Endothelial cell of umbilical vein (primary cell): ENCODE results near the gene WDR31. TPM values are rescaled to one million over a fixed set of nuclear protein-coding genes. Genes with fewer than 3 reads are reported as not detected.

Experiments used
- BruUV-seq: library from RNA; stranded (reverse); fragments of 400-500 nt; replicated peaks from 2 replicates; lab custom pipeline; 2021; lab: Mats Ljungman, UMichigan
- CTCF ChIA-PET: fragments of 300-600, 350-600 bp; sonication (Branson Sonifier 250); formaldehyde crosslinking; loops from one replicate; lab custom pipeline; 2021; ENCODE audit warnings: antibody characterized with exemption, inconsistent platforms; lab: Charles Lee
- POLR2A ChIA-PET: fragments of 300-600, 350-600 bp; sonication (Branson Sonifier 250); formaldehyde crosslinking; loops from one replicate; lab custom pipeline; 2021; ENCODE audit warnings: antibody characterized with exemption, inconsistent platforms; lab: Charles Lee
- DNase-seq: peaks from one replicate; pipeline ENCODE4 v3.0.0-alpha.2; 2011; ENCODE audit warnings: low read depth, low spot score
- FAIRE-seq: peaks from 2 replicates; lab custom pipeline; 2011; peaks lifted over from hg19 to GRCh38; lab: Jason Lieb, UNC
- H2AFZ ChIP-seq: 2 replicates; pipeline ENCODE4 v1.6.0; 2012; ENCODE audit warnings: low read depth, low read length, control low read depth, inconsistent platforms
- H3K27ac ChIP-seq: 2 replicates; pipeline ENCODE4 v1.5.1; 2011; ENCODE audit warnings: low read depth, mild to moderate bottlenecking, control low read depth, low read length, moderate library complexity; ENCODE audit not compliant: insufficient read depth
- H3K27me3 ChIP-seq, 2 experiments: 2 replicates each; pipeline versions ENCODE4 v1.6.0 to v1.6.1; 2011; ENCODE audit warnings: low read length in 2 of 2, mixed read lengths in 1 of 2; ENCODE audit not compliant: control insufficient read depth in 2 of 2, insufficient read depth in 2 of 2
- H3K36me3 ChIP-seq, 2 experiments: 2 replicates in 1 of 2; 3 replicates in 1 of 2; pipeline ENCODE4 v1.5.1; 2011; ENCODE audit warnings: low read length in 2 of 2, mild to moderate bottlenecking in 1 of 2, moderate library complexity in 1 of 2; ENCODE audit not compliant: control insufficient read depth in 2 of 2, insufficient read depth in 2 of 2; ENCODE audit errors: extremely low read depth in 1 of 2
- H3K4me1 ChIP-seq: 3 replicates; pipeline ENCODE4 v1.5.1; 2011; ENCODE audit warnings: mild to moderate bottlenecking, low read length; ENCODE audit not compliant: control insufficient read depth, insufficient read depth; ENCODE audit errors: extremely low read depth
- H3K4me2 ChIP-seq: 2 replicates; pipeline ENCODE4 v1.6.1; 2011; ENCODE audit warnings: low read length, control low read depth, mixed read lengths; ENCODE audit not compliant: insufficient read depth
- H3K4me3 ChIP-seq, 3 experiments: fragments of 200-600 bp in 1 of 3; sonication (generic), shearing (Covaris generic) in 1 of 3; replicated peaks in 1 of 3; 2 replicates each; pipeline ENCODE4 v1.5.1; 2011 to 2016; ENCODE audit warnings: control low read depth in 3 of 3, low read length in 3 of 3, mild to moderate bottlenecking in 2 of 3, inconsistent platforms in 1 of 3, low read depth in 1 of 3, moderate library complexity in 1 of 3; ENCODE audit not compliant: insufficient read depth in 1 of 3
- H3K79me2 ChIP-seq: 2 replicates; pipeline ENCODE4 v1.6.0; 2012; ENCODE audit warnings: low read length, inconsistent platforms; ENCODE audit not compliant: control insufficient read depth, insufficient read depth
- H3K9ac ChIP-seq: replicated peaks from 2 replicates; pipeline ENCODE3; 2011; ENCODE audit warnings: low read length, control low read depth; ENCODE audit not compliant: insufficient read depth; ENCODE audit errors: extremely low read depth
- H3K9me1 ChIP-seq: replicated peaks from 3 replicates; pipeline ENCODE4 v1.6.0; 2011; ENCODE audit warnings: mild to moderate bottlenecking, low read length; ENCODE audit not compliant: control insufficient read depth, insufficient read depth; ENCODE audit errors: extremely low read depth
- H3K9me3 ChIP-seq: replicated peaks from 2 replicates; pipeline ENCODE4 v1.5.1; 2012; ENCODE audit warnings: low read length, inconsistent platforms; ENCODE audit not compliant: control insufficient read depth, insufficient read depth
- H4K20me1 ChIP-seq: replicated peaks from 2 replicates; pipeline ENCODE3; 2011; ENCODE audit warnings: mild to moderate bottlenecking, low read length; ENCODE audit not compliant: control insufficient read depth, insufficient read depth; ENCODE audit errors: extremely low read depth
- EZH2 ChIP-seq: IDR thresholded peaks from 2 replicates; pipeline ENCODE4 v1.6.1; 2012; ENCODE audit warnings: borderline replicate concordance, low read depth, mild to moderate bottlenecking, moderate library complexity, low read length, inconsistent platforms; ENCODE audit not compliant: severe bottlenecking
- FOS ChIP-seq: IDR thresholded peaks from 2 replicates; pipeline ENCODE4 v1.6.1; 2011; ENCODE audit warnings: mild to moderate bottlenecking, low read length, moderate library complexity, borderline replicate concordance; ENCODE audit not compliant: insufficient read depth
- GATA2 ChIP-seq: IDR thresholded peaks from 2 replicates; pipeline ENCODE4 v1.7.0; 2011; ENCODE audit warnings: low read depth, mild to moderate bottlenecking, moderate library complexity, mixed read lengths, low read length; ENCODE audit not compliant: insufficient read length, insufficient read depth
- JUN ChIP-seq: IDR thresholded peaks from 2 replicates; pipeline ENCODE4 v1.6.1; 2011; ENCODE audit warnings: borderline replicate concordance, low read depth; ENCODE audit not compliant: insufficient read length, insufficient read depth
- MYC ChIP-seq: IDR thresholded peaks from one replicate; pipeline ENCODE4 v1.6.1; 2011; ENCODE audit warnings: mild to moderate bottlenecking, low read depth, low read length
- POLR2A ChIP-seq: IDR thresholded peaks from 2 replicates; pipeline ENCODE4 v1.6.1; 2012; ENCODE audit warnings: low read depth, mild to moderate bottlenecking, control low read depth, low read length
- POLR2AphosphoS5 ChIP-seq: IDR thresholded peaks from 2 replicates; pipeline ENCODE4 v1.6.1; 2012; ENCODE audit warnings: low read depth, mild to moderate bottlenecking, control low read depth, low read length, moderate library complexity; ENCODE audit not compliant: insufficient read depth
- dilution Hi-C: fragments of 300-500 bp; cut with MboI; formaldehyde crosslinking; loops from one replicate; pipeline ENCODE4 v1.15.0; 2019; ENCODE audit warnings: low sequenced_read_pairs; ENCODE audit not compliant: extremely low pct_ligation_motif_present
- intact Hi-C: fragments of 100-400 bp; cut with micrococcal nuclease; formaldehyde crosslinking; loops from one replicate; pipeline ENCODE4 v1.10.0; 2022
- polyA plus RNA-seq, 4 experiments: library from polyadenylated mRNA; depleted of rRNA in 3 of 4; stranded (reverse) in 3 of 4; unstranded in 1 of 4; fragments of >200 nt; gene quantifications; 2 replicates each; pipeline versions ENCODE4 v1.2.1 to v1.2.3, GENCODE V29; 2011 to 2012; ENCODE audit warnings: missing spikeins in 1 of 4
- total RNA-seq: library from RNA; stranded (reverse); gene quantifications from 2 replicates; pipeline ENCODE4 v1.2.3, GENCODE V29; 2021
- TF ChIP-seq, protein P1 (sequence below), 2 donors: IDR thresholded peaks; 1 replicate in 1 of 2; 2 replicates in 1 of 2; pipeline ENCODE4 v1.5.1; 2011; ENCODE audit warnings: low read length in 2 of 2, mild to moderate bottlenecking in 2 of 2, moderate library complexity in 2 of 2, control low read depth in 1 of 2, inconsistent platforms in 1 of 2, low read depth in 1 of 2; ENCODE audit not compliant: insufficient read depth in 1 of 2; ENCODE audit errors: extremely low read depth in 1 of 2
- TF ChIP-seq, protein P2 (sequence below): IDR thresholded peaks from 2 replicates; pipeline ENCODE4 v1.6.1; 2011; ENCODE audit not compliant: insufficient read depth, insufficient read length

The WDR31 gene
- total and polyA plus RNA-seq, 2 donors (not counting 3 experiments of a cell fraction or from before 2014, with no cell fraction given), result 0.22 to 1.00 TPM

DNA sequence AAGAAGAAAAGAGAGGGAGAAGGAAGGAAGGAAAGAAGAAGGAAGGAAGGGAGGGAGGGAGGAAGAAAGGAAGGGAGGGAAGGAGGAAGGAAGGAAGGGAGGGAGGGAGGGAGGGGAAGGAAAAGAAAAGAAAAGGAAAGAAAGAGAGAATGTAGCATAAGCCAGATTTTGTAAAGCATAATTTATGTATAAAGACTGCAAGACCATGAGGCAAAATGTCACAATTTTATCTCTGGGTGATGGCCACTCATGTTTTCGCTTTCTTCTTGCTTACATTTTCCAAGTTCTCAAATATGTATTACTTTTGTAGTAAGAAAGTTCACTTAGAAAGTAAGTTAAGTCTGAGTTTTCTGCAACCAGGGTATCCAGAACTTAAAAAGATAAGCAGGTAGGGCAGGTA, 33.5 kb downstream of the WDR31 start:
- POLR2A ChIA-PET, result interaction anchor here (0.6 kb wide), 1 partner anchor 1111 kb away, joined by 5 read pairs; no protein-coding TSS in a partner anchor
- Histone ChIP-seq H3K9me1 (no peaks in the 10 kb centered on the region), H3K4me2 (no peak overlapping the region), H3K9ac (no peak overlapping the region), H3K36me3 (no peaks in the 10 kb centered on the region), H2AFZ (no peak overlapping the region), H3K27ac (no peak overlapping the region), H4K20me1 (no peaks in the 10 kb centered on the region), H3K4me1 (no peaks in the 10 kb centered on the region), H3K4me3 (no peak overlapping the region), H3K79me2 (no peaks in the 10 kb centered on the region), H3K27me3 (peaks cover 0 to 3% of the 10 kb centered on the region in 2 experiments), H3K9me3 (no peaks in the 10 kb centered on the region)
- no TSS peak for BruUV-seq
- CTCF ChIA-PET, result interaction anchor here (1.9 kb wide), 1 partner anchor 12 kb away, joined by 4 read pairs; no protein-coding TSS in a partner anchor
- TF ChIP-seq MYC, result no peak
- no peak for TF ChIP-seq POLR2A
- TF ChIP-seq EZH2, result no peak
- no peak for TF ChIP-seq POLR2AphosphoS5
- TF ChIP-seq GATA2, result no peak
- TF ChIP-seq, protein P1, sequence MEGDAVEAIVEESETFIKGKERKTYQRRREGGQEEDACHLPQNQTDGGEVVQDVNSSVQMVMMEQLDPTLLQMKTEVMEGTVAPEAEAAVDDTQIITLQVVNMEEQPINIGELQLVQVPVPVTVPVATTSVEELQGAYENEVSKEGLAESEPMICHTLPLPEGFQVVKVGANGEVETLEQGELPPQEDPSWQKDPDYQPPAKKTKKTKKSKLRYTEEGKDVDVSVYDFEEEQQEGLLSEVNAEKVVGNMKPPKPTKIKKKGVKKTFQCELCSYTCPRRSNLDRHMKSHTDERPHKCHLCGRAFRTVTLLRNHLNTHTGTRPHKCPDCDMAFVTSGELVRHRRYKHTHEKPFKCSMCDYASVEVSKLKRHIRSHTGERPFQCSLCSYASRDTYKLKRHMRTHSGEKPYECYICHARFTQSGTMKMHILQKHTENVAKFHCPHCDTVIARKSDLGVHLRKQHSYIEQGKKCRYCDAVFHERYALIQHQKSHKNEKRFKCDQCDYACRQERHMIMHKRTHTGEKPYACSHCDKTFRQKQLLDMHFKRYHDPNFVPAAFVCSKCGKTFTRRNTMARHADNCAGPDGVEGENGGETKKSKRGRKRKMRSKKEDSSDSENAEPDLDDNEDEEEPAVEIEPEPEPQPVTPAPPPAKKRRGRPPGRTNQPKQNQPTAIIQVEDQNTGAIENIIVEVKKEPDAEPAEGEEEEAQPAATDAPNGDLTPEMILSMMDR (IDR thresholded peaks at IDR 0.05; ENCODE audit: extremely low read depth in 1 of 2, insufficient read depth in 1 of 2, low read depth in 1 of 2, low read length in 2 of 2), result no peak
- no peak for TF ChIP-seq FOS
- TF ChIP-seq, protein P2, sequence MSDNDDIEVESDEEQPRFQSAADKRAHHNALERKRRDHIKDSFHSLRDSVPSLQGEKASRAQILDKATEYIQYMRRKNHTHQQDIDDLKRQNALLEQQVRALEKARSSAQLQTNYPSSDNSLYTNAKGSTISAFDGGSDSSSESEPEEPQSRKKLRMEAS, result no peak
- no peak for TF ChIP-seq JUN
- dilution Hi-C loops, result no loop called here
- intact Hi-C loops, result no loop called here
- DNase-seq (no peak), FAIRE-seq (no peak)
